ENCODE measurements around the gene KIF1B. TPM values are rescaled to one million over a fixed set of nuclear protein-coding genes. Genes with fewer than 3 reads are reported as not detected.

KIF1B gene
- total RNA-seq, 1 experiment from 2014 or later = 22.7 TPM

DNA sequence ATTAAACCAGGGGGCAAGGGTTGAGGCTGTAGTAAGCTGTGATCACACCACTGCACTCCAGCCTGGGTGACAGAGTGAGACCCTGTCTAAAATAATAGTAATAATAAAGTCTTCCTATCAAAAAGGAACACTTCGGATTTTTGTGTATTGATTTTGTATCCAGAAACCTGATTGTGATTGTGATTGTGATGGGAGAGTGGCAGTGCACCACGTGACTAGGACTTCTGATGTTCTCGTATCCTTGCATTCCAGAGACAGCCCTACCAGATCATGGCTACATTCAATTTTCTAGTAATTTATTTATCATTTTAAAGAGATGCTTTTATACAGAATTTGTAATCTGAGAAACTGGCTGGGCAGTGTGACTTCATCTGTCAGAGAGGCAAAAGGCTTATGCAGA lies 2.6 kb upstream of the KIF1B start:
- CTCF ChIA-PET = no interaction called here
- H2AFZ ChIP-seq = no peak overlapping the region
- H3K9me3 ChIP-seq (ENCODE audit: insufficient read depth, low read depth) = no peaks in the 10 kb centered on the region
- no peaks in the 10 kb centered on the region for H4K20me1 ChIP-seq (ENCODE audit: insufficient read depth)
- H3K9me2 ChIP-seq (ENCODE audit: insufficient read depth) = no peaks in the 10 kb centered on the region
- no peak overlapping the region for H3K4me3 ChIP-seq
- no peaks in the 10 kb centered on the region for H3K36me3 ChIP-seq (ENCODE audit: low read depth)
- no peak overlapping the region for H3K27ac ChIP-seq
- H3K4me1 ChIP-seq (replicated peaks; ENCODE audit: insufficient read depth) = peaks cover 11% of the 10 kb centered on the region
- DNase-seq = no peak
- no peak for TF ChIP-seq EZH2 (IDR thresholded peaks at IDR 0.05; ENCODE audit: low read depth)
- TF ChIP-seq, protein P1, sequence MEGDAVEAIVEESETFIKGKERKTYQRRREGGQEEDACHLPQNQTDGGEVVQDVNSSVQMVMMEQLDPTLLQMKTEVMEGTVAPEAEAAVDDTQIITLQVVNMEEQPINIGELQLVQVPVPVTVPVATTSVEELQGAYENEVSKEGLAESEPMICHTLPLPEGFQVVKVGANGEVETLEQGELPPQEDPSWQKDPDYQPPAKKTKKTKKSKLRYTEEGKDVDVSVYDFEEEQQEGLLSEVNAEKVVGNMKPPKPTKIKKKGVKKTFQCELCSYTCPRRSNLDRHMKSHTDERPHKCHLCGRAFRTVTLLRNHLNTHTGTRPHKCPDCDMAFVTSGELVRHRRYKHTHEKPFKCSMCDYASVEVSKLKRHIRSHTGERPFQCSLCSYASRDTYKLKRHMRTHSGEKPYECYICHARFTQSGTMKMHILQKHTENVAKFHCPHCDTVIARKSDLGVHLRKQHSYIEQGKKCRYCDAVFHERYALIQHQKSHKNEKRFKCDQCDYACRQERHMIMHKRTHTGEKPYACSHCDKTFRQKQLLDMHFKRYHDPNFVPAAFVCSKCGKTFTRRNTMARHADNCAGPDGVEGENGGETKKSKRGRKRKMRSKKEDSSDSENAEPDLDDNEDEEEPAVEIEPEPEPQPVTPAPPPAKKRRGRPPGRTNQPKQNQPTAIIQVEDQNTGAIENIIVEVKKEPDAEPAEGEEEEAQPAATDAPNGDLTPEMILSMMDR (conservative IDR thresholded peaks at IDR 0.05) = no peak
- POLR2A ChIA-PET (ENCODE audit: unreplicated experiment) = interaction anchor here (0.5 kb wide), 1 partner anchor 136 kb away, joined by 4 read pairs; no protein-coding TSS in a partner anchor
- BruUV-seq (replicated peaks) = no TSS peak
- no peaks in the 10 kb centered on the region for H3K27me3 ChIP-seq (ENCODE audit: insufficient read depth, low read depth)
- no peak overlapping the region for H3K4me2 ChIP-seq
- H3K79me2 ChIP-seq (ENCODE audit: low read depth) = peaks cover 15% of the 10 kb centered on the region
- peaks cover 7% of the 10 kb centered on the region; the same call in 1 of the 2 replicates for H3F3A ChIP-seq (ENCODE audit: insufficient read depth, low read depth)
- intact Hi-C loops (cut with micrococcal nuclease; ENCODE audit: unreplicated experiment) = no loop called here

DNA sequence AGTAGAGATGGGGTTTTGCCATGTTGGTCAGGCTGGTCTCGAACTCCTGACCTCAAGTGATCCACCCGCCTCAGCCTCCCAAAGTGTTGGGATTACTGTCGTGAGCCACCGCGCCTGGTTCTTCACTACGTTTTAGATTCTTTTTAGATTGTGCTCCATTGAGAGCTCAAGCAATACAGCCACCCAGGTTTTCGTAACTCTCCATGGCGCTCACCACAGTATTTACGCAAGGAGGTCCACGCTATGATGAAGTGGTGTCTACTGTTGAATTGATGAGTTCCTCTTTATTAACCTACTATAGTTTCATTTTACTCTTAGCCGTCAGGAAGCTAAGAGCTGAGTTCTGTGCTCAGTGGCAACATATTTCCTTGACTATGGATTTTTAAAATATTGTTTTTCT lies 1.8 kb upstream of the KIF1B start:
- CTCF ChIA-PET = interaction anchor here (1.0 kb wide), 1 partner anchor 130 kb away, joined by 4 read pairs; no protein-coding TSS in a partner anchor
- Histone ChIP-seq H3K4me3 (no peak overlapping the region), H3K27ac (no peak overlapping the region), H3K4me2 (no peak overlapping the region), H3K9me2 (ENCODE audit: insufficient read depth) (no peaks in the 10 kb centered on the region), H4K20me1 (ENCODE audit: insufficient read depth) (no peaks in the 10 kb centered on the region), H3K9me3 (ENCODE audit: insufficient read depth, low read depth) (no peaks in the 10 kb centered on the region), H3K4me1 (replicated peaks; ENCODE audit: insufficient read depth) (peaks cover 11% of the 10 kb centered on the region), H3K36me3 (ENCODE audit: low read depth) (no peaks in the 10 kb centered on the region), H3K79me2 (ENCODE audit: low read depth) (peaks cover 21% of the 10 kb centered on the region), H3F3A (ENCODE audit: insufficient read depth, low read depth) (peaks cover 7% of the 10 kb centered on the region; the same call in 1 of the 2 replicates), H3K27me3 (ENCODE audit: insufficient read depth, low read depth) (no peaks in the 10 kb centered on the region), H2AFZ (no peak overlapping the region)
- DNase-seq = no peak
- no TSS peak for BruUV-seq (replicated peaks)
- intact Hi-C loops (cut with micrococcal nuclease; ENCODE audit: unreplicated experiment) = no loop called here
- no peak for TF ChIP-seq EZH2 (IDR thresholded peaks at IDR 0.05; ENCODE audit: low read depth)
- TF ChIP-seq, protein P1 (conservative IDR thresholded peaks at IDR 0.05) = no peak
- POLR2A ChIA-PET (ENCODE audit: unreplicated experiment) = no interaction called here

DNA sequence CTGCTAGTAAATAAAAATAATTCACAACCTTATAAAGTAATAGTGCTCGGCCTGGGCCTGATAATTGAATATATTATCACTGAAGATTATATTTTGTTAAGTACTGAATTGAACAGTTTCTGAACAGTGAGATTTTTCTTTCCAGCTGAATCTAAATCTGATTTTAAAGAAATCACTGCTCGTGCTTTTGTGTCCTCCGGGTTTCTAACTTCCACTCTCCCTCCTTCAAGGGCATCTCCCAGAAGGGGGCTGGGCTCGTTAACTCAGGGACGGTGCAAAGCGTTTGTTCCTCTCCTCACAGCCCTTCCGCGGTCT lies 823 bp upstream of the KIF1B start:
- Histone ChIP-seq H3K9me2 (ENCODE audit: insufficient read depth) (no peaks in the 10 kb centered on the region), H2AFZ (peak overlapping the region; percentile 95), H3K4me2 (peak overlapping the region; percentile 82), H3K79me2 (ENCODE audit: low read depth) (peaks cover 31% of the 10 kb centered on the region), H3K4me1 (replicated peaks; ENCODE audit: insufficient read depth) (peaks cover 11% of the 10 kb centered on the region), H3F3A (ENCODE audit: insufficient read depth, low read depth) (peaks cover 7% of the 10 kb centered on the region; the same call in 1 of the 2 replicates), H3K4me3 (peak overlapping the region; percentile 88), H3K27me3 (ENCODE audit: insufficient read depth, low read depth) (no peaks in the 10 kb centered on the region), H3K9me3 (ENCODE audit: insufficient read depth, low read depth) (no peaks in the 10 kb centered on the region), H3K36me3 (ENCODE audit: low read depth) (no peaks in the 10 kb centered on the region), H4K20me1 (ENCODE audit: insufficient read depth) (no peaks in the 10 kb centered on the region), H3K27ac (no peak overlapping the region)
- TF ChIP-seq EZH2 (IDR thresholded peaks at IDR 0.05; ENCODE audit: low read depth) = no peak
- TF ChIP-seq, protein P1 (conservative IDR thresholded peaks at IDR 0.05) = no peak
- intact Hi-C loops (cut with micrococcal nuclease; ENCODE audit: unreplicated experiment) = no loop called here
- no TSS peak for BruUV-seq (replicated peaks)
- no peak for DNase-seq
- ChIA-PET POLR2A (ENCODE audit: unreplicated experiment) (interaction anchor here (0.6 kb wide), 2 partner anchors 17 to 131 kb away, joined by 4 to 8 read pairs; no protein-coding TSS in a partner anchor), CTCF (interaction anchor here (0.5 to 0.8 kb wide), 4 partner anchors 61 to 1194 kb away, joined by 3 to 8 read pairs (median 6); no protein-coding TSS in a partner anchor)
